Activated CD8-positive, alpha-beta T cell treated with anti-CD3 and anti-CD28 coated beads, Interleukin-2, amount 10 ng/mL, durations not matched to agents 7 days and 5 days (primary cell): Measurements from ENCODE around the gene EBF4. TPM values are rescaled to one million over a fixed set of nuclear protein-coding genes. Genes with fewer than 3 reads are reported as not detected.
A peak's percentile ranks its signal among the peaks of the same experiment; 100 is the strongest.

Experiments
- ATAC-seq: fragments of 150-1000 bp; cut with Tn5 transposase; one replicate; pipeline ENCODE4 v1.10.0; 2021; ENCODE audit warnings: moderate library complexity
- CTCF ChIA-PET: fragments of 350-600 bp; sonication (Branson Sonifier 250); formaldehyde crosslinking; loops from one replicate; lab custom pipeline; 2021; ENCODE audit warnings: antibody characterized with exemption; lab: Charles Lee
- POLR2A ChIA-PET: fragments of 350-600 bp; sonication (Branson Sonifier 250); formaldehyde crosslinking; loops from one replicate; lab custom pipeline; 2021; ENCODE audit warnings: antibody characterized with exemption; lab: Charles Lee
- DNase-seq: peaks from one replicate; pipeline ENCODE4 v3.0.0-alpha.2; 2020
- H3K27ac Mint-ChIP-seq: one replicate; pipeline ENCODE4 v1.8.0; 2021; ENCODE audit warnings: mild to moderate bottlenecking, mixed read lengths
- H3K27me3 Mint-ChIP-seq: one replicate; pipeline ENCODE4 v1.8.0; 2021; ENCODE audit warnings: low read depth, mixed read lengths
- H3K36me3 Mint-ChIP-seq: one replicate; pipeline ENCODE4 v1.8.0; 2021; ENCODE audit warnings: low read depth, mixed read lengths
- H3K4me1 Mint-ChIP-seq: one replicate; pipeline ENCODE4 v1.8.0; 2021; ENCODE audit warnings: low read depth, mixed read lengths
- H3K4me3 Mint-ChIP-seq: one replicate; pipeline ENCODE4 v1.8.0; 2021; ENCODE audit warnings: mild to moderate bottlenecking, mixed read lengths
- H3K9me3 Mint-ChIP-seq: one replicate; pipeline ENCODE4 v1.8.0; 2022; ENCODE audit warnings: mixed read lengths; ENCODE audit not compliant: insufficient read depth
- total RNA-seq, 2 experiments: library from RNA; stranded (reverse); gene quantifications; one replicate each; pipeline ENCODE4 v1.2.3, GENCODE V29; 2021

The EBF4 gene
- total RNA-seq, 2 experiments from 2014 or later: not detected

GRCh38 chr20:2656471-2657117 lies 36.0 kb upstream of the EBF4 start:
- Mint-ChIP-seq H3K27me3 (no peaks in the 10 kb centered on the region), H3K27ac (peak overlapping the region; percentile 57), H3K36me3 (peaks cover 81% of the 10 kb centered on the region), H3K4me1 (peaks cover 38% of the 10 kb centered on the region), H3K9me3 (no peaks in the 10 kb centered on the region), H3K4me3 (peak overlapping the region; percentile 4)
- CTCF ChIA-PET: no interaction called here
- ATAC-seq (no peak), DNase-seq (no peak)
- POLR2A ChIA-PET: interaction anchor here (0.9 to 8.6 kb wide), 2 partner anchors 9 to 79 kb away, joined by 3 to 93 read pairs; partner anchors contain the start of gene IDH3B

GRCh38 chr20:2657241-2657640 lies 35.3 kb upstream of the EBF4 start:
- ChIA-PET POLR2A (interaction anchor here (8.6 kb wide), 1 partner anchor 8 kb away, joined by 93 read pairs; the partner anchor contains the start of gene IDH3B), CTCF (no interaction called here)
- Mint-ChIP-seq H3K9me3 (no peaks in the 10 kb centered on the region), H3K4me1 (peaks cover 43% of the 10 kb centered on the region), H3K4me3 (no peak overlapping the region), H3K27me3 (no peaks in the 10 kb centered on the region), H3K27ac (no peak overlapping the region), H3K36me3 (peaks cover 86% of the 10 kb centered on the region)
- DNase-seq (no peak), ATAC-seq (no peak)

- H3K9me3 Mint-ChIP-seq: no peaks in the 10 kb centered on the region
- ATAC-seq (no peak), DNase-seq (no peak)
- no peaks in the 10 kb centered on the region for H3K27me3 Mint-ChIP-seq
- H3K4me3 Mint-ChIP-seq: no peak overlapping the region
- CTCF ChIA-PET: no interaction called here
- peaks cover 86% of the 10 kb centered on the region for H3K36me3 Mint-ChIP-seq
- H3K27ac Mint-ChIP-seq: no peak overlapping the region
- H3K4me1 Mint-ChIP-seq: peaks cover 45% of the 10 kb centered on the region
- POLR2A ChIA-PET: no interaction called here
These were observed 34.9 kb upstream of the EBF4 start for GRCh38 chr20:2657674-2658073.

- ATAC-seq (peak; percentile 8), DNase-seq (no peak)
- peak overlapping the region; percentile 31 for H3K27ac Mint-ChIP-seq
- no peaks in the 10 kb centered on the region for H3K27me3 Mint-ChIP-seq
- H3K4me3 Mint-ChIP-seq: no peak overlapping the region
- peaks cover 83% of the 10 kb centered on the region for H3K36me3 Mint-ChIP-seq
- CTCF ChIA-PET: no interaction called here
- H3K4me1 Mint-ChIP-seq: peaks cover 54% of the 10 kb centered on the region
- no peaks in the 10 kb centered on the region for H3K9me3 Mint-ChIP-seq
- POLR2A ChIA-PET: no interaction called here
These were observed 33.9 kb upstream of the EBF4 start for GRCh38 chr20:2658414-2659354.

- ChIA-PET CTCF (no interaction called here), POLR2A (no interaction called here)
- Mint-ChIP-seq H3K4me3 (no peak overlapping the region), H3K9me3 (no peaks in the 10 kb centered on the region), H3K27me3 (no peaks in the 10 kb centered on the region), H3K27ac (no peak overlapping the region), H3K36me3 (peaks cover 77% of the 10 kb centered on the region), H3K4me1 (peaks cover 52% of the 10 kb centered on the region)
- ATAC-seq (no peak), DNase-seq (no peak)
These were observed 33.0 kb upstream of the EBF4 start for GRCh38 chr20:2659547-2659946.

GRCh38 chr20:2663364-2663886 lies 29.2 kb upstream of the EBF4 start:
- Mint-ChIP-seq H3K9me3 (no peaks in the 10 kb centered on the region), H3K27ac (peak overlapping the region; percentile 99), H3K4me1 (peaks cover 29% of the 10 kb centered on the region), H3K4me3 (peak overlapping the region; percentile 90), H3K36me3 (peaks cover 38% of the 10 kb centered on the region), H3K27me3 (peaks cover 2% of the 10 kb centered on the region)
- POLR2A ChIA-PET: interaction anchor here (0.7 to 5.8 kb wide), 8 partner anchors 11 to 433 kb away, joined by 3 to 93 read pairs (median 4); partner anchors contain the start of genes NOP56 and SNRPB
- CTCF ChIA-PET: interaction anchor here (0.9 to 2.9 kb wide), 4 partner anchors 9 to 139 kb away, joined by 4 to 15 read pairs (median 4); partner anchors contain the start of gene NOP56
- ATAC-seq: no peak
- no peak for DNase-seq

GRCh38 chr20:2663887-2664719 lies 28.5 kb upstream of the EBF4 start, which contains the start of gene IDH3B:
Gene IDH3B, minus strand, starts transcription at chr20:2664216. Its CDS starts 28 bp downstream, at chr20:2664188.
- ATAC-seq (peak; percentile 97), DNase-seq (peak; percentile 95)
- Mint-ChIP-seq H3K4me1 (peaks cover 29% of the 10 kb centered on the region), H3K27ac (peak within 1 kb of the TSS; percentile 99), H3K4me3 (peak within 1 kb of the TSS; percentile 90), H3K9me3 (no peaks in the 10 kb centered on the region), H3K27me3 (peaks cover 7% of the 10 kb centered on the region), H3K36me3 (peaks cover 31% of the 10 kb centered on the region)
- ChIA-PET CTCF (interaction anchor here (0.8 to 2.9 kb wide), 7 partner anchors 9 to 142 kb away, joined by 3 to 15 read pairs (median 4); partner anchors contain the start of gene NOP56), POLR2A (interaction anchor here (0.7 to 5.8 kb wide), 7 partner anchors 11 to 432 kb away, joined by 3 to 93 read pairs (median 4); partner anchors contain the start of genes NOP56 and SNRPB)

- ATAC-seq (no peak), DNase-seq (no peak)
- no peaks in the 10 kb centered on the region for H3K4me1 Mint-ChIP-seq
- no peaks in the 10 kb centered on the region for H3K9me3 Mint-ChIP-seq
- CTCF ChIA-PET: interaction anchor here (1.4 to 3.3 kb wide), 2 partner anchors 41 to 150 kb away, joined by 3 to 10 read pairs; no protein-coding TSS in a partner anchor
- no peak overlapping the region for H3K27ac Mint-ChIP-seq
- H3K27me3 Mint-ChIP-seq: peaks cover 7% of the 10 kb centered on the region
- H3K4me3 Mint-ChIP-seq: no peak overlapping the region
- POLR2A ChIA-PET: no interaction called here
- no peaks in the 10 kb centered on the region for H3K36me3 Mint-ChIP-seq
These were observed 20.6 kb upstream of the EBF4 start for GRCh38 chr20:2671977-2672376.

GRCh38 chr20:2672446-2672845 lies 20.1 kb upstream of the EBF4 start:
- Mint-ChIP-seq H3K36me3 (no peaks in the 10 kb centered on the region), H3K4me1 (no peaks in the 10 kb centered on the region), H3K27ac (no peak overlapping the region), H3K27me3 (peaks cover 7% of the 10 kb centered on the region), H3K9me3 (no peaks in the 10 kb centered on the region), H3K4me3 (no peak overlapping the region)
- no peak for ATAC-seq
- POLR2A ChIA-PET: no interaction called here
- CTCF ChIA-PET: interaction anchor here (0.8 to 3.3 kb wide), 3 partner anchors 16 to 150 kb away, joined by 3 to 10 read pairs (median 3); no protein-coding TSS in a partner anchor
- no peak for DNase-seq

- peaks cover 4% of the 10 kb centered on the region for H3K27me3 Mint-ChIP-seq
- CTCF ChIA-PET: interaction anchor here (0.6 to 3.3 kb wide), 5 partner anchors 12 to 164 kb away, joined by 3 to 10 read pairs (median 3); partner anchors contain the start of gene ZNF343
- no peak overlapping the region for H3K4me3 Mint-ChIP-seq
- DNase-seq (no peak), ATAC-seq (no peak)
- POLR2A ChIA-PET: no interaction called here
- no peaks in the 10 kb centered on the region for H3K36me3 Mint-ChIP-seq
- no peaks in the 10 kb centered on the region for H3K9me3 Mint-ChIP-seq
- H3K27ac Mint-ChIP-seq: no peak overlapping the region
- H3K4me1 Mint-ChIP-seq: no peaks in the 10 kb centered on the region
These were observed 19.1 kb upstream of the EBF4 start for GRCh38 chr20:2673453-2673852.
